Neuron (in vitro differentiated cells): ENCODE measurements around the gene CDH1.

ENCODE experiments used
- H2AFZ ChIP-seq: one replicate; pipeline ENCODE4 v1.6.1; 2013; ENCODE audit warnings: low read depth, mild to moderate bottlenecking, inconsistent platforms, low read length, moderate library complexity
- H3K27me3 ChIP-seq: one replicate; pipeline ENCODE4 v1.6.1; 2013; ENCODE audit warnings: low read length; ENCODE audit not compliant: insufficient read depth
- H3K36me3 ChIP-seq: one replicate; pipeline ENCODE4 v1.6.1; 2013; ENCODE audit warnings: low read length; ENCODE audit not compliant: insufficient read depth
- H3K4me1 ChIP-seq: one replicate; pipeline ENCODE4 v1.6.1; 2013; ENCODE audit warnings: low read length; ENCODE audit not compliant: insufficient read depth
- H3K4me3 ChIP-seq: 2 replicates; pipeline ENCODE4 v1.5.1; 2013; ENCODE audit warnings: mild to moderate bottlenecking, low read length, moderate library complexity
- H3K9me3 ChIP-seq: one replicate; pipeline ENCODE4 v1.6.1; 2013; ENCODE audit warnings: low read length

CDH1 gene

DNA sequence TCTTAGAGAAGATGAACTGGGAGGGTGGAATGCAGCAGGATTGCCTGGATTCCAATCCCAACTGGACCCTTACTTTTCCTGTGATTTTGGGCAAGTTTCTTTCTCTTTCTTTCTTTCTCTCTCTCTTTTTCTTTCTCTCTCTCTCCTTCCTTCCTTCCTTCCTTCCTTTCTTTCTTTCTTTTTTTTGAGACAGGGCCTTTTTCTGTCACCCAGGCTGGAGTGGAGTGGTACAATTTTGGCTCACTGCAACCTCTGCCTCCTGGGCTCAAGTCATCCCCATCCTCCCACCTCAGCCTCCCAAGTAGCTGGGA, 20.5 kb downstream of the CDH1 start:
- Histone ChIP-seq H2AFZ (no peak overlapping the region), H3K4me1 (peaks cover 10% of the 10 kb centered on the region), H3K27me3 (no peaks in the 10 kb centered on the region), H3K9me3 (no peaks in the 10 kb centered on the region), H3K36me3 (no peaks in the 10 kb centered on the region), H3K4me3 (no peak overlapping the region)

DNA sequence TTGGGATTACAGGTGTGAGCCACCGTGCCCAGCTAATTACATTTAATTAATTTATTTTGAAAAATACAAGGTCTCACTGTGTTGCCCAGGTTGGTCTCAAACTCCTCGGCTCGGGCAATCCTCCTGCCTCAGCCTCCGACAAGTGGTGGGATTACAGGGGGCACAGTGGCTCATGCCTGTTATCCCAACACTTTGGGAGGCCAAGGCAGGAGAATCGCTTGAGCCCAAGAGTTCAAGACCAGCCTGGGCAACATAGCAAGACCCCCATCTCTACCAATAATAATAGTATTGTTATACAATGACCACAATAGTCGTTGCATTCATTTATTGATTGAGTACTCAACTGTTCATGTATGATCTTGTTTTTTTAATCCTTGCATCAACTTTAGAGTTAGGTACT, 22.0 kb downstream of the CDH1 start:
- Histone ChIP-seq H3K4me3 (no peak overlapping the region), H3K9me3 (no peaks in the 10 kb centered on the region), H3K36me3 (no peaks in the 10 kb centered on the region), H2AFZ (no peak overlapping the region), H3K4me1 (peaks cover 10% of the 10 kb centered on the region), H3K27me3 (peaks cover 3% of the 10 kb centered on the region)

DNA sequence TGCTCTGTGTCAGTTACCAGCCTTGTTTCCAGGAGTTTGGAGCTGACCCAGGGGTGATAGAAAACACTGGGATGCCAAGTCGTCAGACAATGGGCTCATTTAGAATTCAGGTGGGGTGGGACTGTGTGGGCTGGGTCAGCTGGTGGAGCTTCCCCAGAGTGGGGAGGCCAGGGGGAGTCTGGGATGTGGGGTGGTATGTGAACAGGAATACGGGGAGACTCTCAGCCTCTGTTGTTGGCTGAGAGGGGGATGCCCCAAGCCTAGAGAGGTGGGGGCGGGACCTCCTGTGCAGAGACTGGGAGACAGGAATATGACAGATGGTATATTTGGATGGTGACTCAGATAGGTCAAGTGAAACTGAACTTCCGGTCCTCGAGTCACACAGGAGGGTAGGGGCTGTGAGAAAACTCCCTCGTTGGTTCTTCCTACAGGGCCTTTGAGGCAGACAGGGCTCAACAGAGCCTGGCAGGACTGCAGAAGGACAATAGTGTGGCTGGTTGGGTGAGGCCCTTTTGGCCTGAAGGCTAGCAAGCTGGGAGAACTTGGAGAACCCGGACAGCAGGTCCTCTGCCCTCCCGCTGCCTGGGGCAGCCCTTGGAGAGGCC, 23.7 kb downstream of the CDH1 start:
- Histone ChIP-seq H3K4me1 (peaks cover 10% of the 10 kb centered on the region), H3K9me3 (no peaks in the 10 kb centered on the region), H3K36me3 (no peaks in the 10 kb centered on the region), H3K27me3 (peaks cover 3% of the 10 kb centered on the region), H2AFZ (no peak overlapping the region), H3K4me3 (no peak overlapping the region)

DNA sequence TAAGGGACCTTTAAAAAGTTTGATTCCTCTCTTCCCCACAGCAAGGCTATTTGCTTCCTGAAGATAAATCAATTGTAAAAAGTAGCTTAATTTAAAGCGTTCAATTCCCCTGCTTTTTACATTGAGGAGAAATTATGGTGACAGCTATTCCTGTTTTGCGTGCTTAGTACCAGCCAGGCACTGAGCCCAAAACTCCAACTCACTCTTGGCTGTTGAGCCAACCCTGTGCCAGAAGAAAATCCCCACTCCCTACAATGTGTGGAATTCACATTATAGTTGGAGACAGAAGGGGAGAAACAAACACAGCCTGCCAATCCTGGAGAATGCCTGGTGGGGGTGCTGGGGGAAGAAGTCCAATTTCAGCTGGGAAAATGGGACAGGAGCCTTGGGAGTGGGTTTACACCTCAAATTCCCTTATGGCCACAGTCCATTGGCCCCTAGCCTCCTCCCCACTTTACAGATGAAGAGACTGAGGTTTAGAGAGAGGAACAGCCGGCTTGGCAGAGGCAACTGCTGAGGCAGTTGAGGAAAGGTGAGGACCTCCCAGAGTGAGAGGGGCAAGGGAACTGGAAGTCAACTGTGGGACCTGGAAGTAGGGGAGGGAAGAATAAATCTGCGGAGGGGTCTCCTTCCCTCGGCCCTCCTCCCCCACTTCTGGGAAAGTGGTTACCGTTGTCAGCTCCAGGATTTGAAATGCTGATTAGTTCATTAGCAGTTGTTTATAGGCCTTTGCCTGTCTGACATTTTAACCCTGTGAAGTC, 26.1 kb downstream of the CDH1 start:
- Histone ChIP-seq H3K27me3 (peaks cover 3% of the 10 kb centered on the region), H3K36me3 (no peaks in the 10 kb centered on the region), H2AFZ (no peak overlapping the region), H3K4me3 (no peak overlapping the region), H3K4me1 (peaks cover 10% of the 10 kb centered on the region), H3K9me3 (no peaks in the 10 kb centered on the region)

DNA sequence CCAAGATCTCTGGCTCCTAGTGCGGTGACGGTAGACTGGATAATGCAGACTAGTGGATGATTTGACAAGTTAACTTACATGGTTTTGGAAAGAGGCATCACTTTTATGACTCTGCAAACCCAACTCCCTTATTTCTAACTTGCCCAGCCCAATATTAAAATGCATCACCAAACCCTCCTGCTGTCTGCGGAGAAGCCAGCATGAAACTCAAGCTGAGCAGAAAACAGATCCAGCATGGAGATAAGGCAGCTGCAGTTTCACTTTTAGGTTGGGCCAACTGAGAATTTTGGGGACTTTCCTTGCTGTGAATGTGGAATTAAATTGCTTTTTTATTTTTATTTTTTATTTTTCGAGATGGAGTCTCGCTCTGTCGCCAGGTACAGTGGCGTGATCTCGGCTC, 27.8 kb downstream of the CDH1 start:
- H3K27me3 ChIP-seq = peaks cover 3% of the 10 kb centered on the region
- no peaks in the 10 kb centered on the region for H3K9me3 ChIP-seq
- peaks cover 10% of the 10 kb centered on the region for H3K4me1 ChIP-seq
- H2AFZ ChIP-seq = no peak overlapping the region
- H3K4me3 ChIP-seq = no peak overlapping the region
- H3K36me3 ChIP-seq = no peaks in the 10 kb centered on the region

DNA sequence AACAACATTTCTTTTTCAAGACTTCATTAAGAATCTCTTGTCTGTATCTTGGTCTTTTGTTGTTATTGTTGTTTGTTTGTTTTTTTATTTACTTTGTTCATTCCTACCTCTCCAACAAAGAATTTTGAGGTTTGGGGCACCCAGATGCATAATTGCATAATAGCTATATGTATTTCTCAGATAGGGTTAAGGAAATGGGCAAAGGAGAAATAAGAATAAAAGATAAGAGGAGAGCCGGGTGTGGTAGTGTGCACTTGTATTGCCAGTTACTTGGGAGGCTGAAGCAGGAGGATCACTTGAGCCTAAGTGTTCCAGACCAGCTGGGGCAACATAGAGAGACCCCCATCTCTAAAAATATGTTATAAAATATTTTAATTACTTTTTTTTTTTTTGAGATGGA, 30.5 kb downstream of the CDH1 start:
- H3K27me3 ChIP-seq = peaks cover 3% of the 10 kb centered on the region
- no peak overlapping the region for H2AFZ ChIP-seq
- H3K4me3 ChIP-seq = no peak overlapping the region
- no peaks in the 10 kb centered on the region for H3K9me3 ChIP-seq
- H3K4me1 ChIP-seq = no peaks in the 10 kb centered on the region
- no peaks in the 10 kb centered on the region for H3K36me3 ChIP-seq

DNA sequence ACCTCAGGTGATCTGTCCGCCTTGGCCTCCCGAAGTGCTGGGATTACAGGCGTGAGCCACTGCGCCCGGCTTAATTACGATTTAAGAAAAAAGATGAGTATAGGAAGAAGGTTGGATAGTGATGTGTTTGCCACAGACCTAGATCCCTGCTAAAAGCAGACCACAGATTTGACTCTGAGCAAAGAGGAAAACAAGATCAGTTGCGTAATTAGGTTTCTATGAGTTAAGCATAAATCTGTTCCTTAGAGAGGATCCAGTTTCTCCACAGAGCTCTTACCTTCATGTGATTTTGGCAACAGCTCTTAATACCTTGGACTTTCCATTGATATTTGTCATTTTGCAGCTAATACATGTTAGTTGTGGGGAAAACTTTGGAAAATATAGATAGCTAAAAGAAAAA, 31.1 kb downstream of the CDH1 start:
- Histone ChIP-seq H2AFZ (no peak overlapping the region), H3K4me1 (no peaks in the 10 kb centered on the region), H3K4me3 (no peak overlapping the region), H3K36me3 (no peaks in the 10 kb centered on the region), H3K27me3 (peaks cover under 1% of the 10 kb centered on the region), H3K9me3 (no peaks in the 10 kb centered on the region)

DNA sequence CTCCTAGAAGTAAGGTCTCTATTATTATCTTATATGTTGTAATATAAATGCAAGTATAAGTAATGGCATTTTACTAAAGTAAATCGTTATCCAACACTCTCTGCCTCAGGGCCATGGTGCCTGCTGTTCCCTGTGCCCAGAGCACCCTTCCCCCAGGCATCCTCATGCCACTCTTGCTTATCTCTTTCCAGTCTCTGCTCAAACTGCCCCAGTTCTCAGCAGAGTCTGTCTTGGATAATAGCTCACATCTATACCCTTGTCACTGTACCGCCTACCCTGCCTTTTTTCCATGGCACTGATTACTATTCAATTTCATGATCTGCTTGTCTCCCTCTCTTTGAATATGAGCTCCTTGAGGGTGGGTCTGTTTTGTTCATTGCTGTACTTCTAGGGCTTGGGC, 31.7 kb downstream of the CDH1 start:
- Histone ChIP-seq H3K4me1 (no peaks in the 10 kb centered on the region), H3K4me3 (no peak overlapping the region), H3K27me3 (no peaks in the 10 kb centered on the region), H3K9me3 (no peaks in the 10 kb centered on the region), H3K36me3 (no peaks in the 10 kb centered on the region), H2AFZ (no peak overlapping the region)

DNA sequence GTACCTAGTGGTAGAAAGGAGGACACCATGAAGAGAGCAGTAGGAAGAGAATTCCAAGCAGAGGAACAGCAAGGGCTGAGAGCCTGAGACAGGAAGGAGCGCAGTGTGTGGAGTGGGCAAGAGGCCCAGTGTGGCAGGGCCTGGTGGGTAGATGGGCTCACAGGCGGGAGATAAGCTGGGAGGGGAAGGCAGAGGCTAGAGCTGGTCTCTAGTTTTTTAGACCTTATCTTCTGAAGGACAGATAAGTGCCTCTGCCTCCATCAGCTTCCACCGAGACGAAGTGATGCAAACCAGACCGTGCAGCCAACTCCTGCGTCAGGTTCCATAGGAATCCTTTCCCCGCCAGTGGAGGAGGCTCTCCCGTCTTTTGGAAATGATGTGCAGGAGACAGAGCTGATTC, 33.6 kb downstream of the CDH1 start:
- H3K27me3 ChIP-seq = no peaks in the 10 kb centered on the region
- no peaks in the 10 kb centered on the region for H3K4me1 ChIP-seq
- no peaks in the 10 kb centered on the region for H3K9me3 ChIP-seq
- no peaks in the 10 kb centered on the region for H3K36me3 ChIP-seq
- H3K4me3 ChIP-seq = no peak overlapping the region
- no peak overlapping the region for H2AFZ ChIP-seq

DNA sequence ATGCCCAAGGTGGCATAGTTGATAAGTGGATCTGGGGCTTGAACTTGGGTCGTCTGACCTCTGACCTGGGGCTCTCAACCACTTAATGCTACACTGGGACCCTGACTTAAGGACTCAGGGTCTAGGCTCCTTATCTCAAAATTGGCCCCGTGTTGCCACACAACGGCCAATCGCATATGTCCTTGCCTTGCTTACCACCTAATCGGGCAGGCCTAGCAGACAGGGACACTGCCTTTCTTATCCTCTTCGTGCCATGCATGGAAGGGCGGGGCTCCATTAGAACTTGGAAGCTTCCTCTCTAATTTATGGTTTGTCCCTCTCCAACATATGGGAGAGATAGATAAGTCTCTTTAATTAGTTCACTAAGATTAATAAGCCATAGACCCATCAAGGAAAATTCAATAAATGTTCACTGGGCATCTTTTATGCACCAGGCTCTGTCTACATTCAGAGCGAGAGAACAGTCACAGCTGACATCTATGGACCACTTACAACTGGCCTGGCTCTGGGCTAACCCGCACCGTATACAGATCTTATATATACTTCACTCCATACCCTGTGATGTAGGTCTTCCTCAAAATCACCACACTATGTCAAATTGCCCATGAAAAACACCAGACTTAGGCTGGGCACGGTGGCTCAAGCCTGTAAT, 35.1 kb downstream of the CDH1 start:
- Histone ChIP-seq H3K27me3 (no peaks in the 10 kb centered on the region), H3K36me3 (no peaks in the 10 kb centered on the region), H3K4me1 (no peaks in the 10 kb centered on the region), H3K9me3 (no peaks in the 10 kb centered on the region), H3K4me3 (no peak overlapping the region), H2AFZ (no peak overlapping the region)

DNA sequence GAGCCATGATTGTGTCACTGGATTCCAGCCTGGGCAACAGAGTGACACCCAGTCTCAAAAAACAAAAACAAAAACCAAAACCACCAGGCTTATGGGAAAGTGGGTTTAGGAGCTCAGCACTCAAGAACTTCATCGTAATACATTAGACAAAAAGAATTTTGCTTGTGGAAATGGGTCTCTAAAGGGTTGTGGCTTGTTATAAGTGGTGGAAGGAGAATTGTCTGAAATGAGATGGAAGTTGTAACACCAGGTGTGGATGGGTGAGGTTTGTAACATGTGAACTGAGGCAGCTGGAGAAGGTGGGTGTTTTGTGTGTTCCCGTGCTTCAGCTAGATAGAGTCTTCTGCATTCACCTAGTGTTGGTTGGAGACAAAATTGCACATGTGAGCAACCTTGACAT, 35.8 kb downstream of the CDH1 start:
- Histone ChIP-seq H3K9me3 (no peaks in the 10 kb centered on the region), H3K36me3 (no peaks in the 10 kb centered on the region), H3K4me3 (no peak overlapping the region), H3K4me1 (no peaks in the 10 kb centered on the region), H3K27me3 (no peaks in the 10 kb centered on the region), H2AFZ (no peak overlapping the region)

DNA sequence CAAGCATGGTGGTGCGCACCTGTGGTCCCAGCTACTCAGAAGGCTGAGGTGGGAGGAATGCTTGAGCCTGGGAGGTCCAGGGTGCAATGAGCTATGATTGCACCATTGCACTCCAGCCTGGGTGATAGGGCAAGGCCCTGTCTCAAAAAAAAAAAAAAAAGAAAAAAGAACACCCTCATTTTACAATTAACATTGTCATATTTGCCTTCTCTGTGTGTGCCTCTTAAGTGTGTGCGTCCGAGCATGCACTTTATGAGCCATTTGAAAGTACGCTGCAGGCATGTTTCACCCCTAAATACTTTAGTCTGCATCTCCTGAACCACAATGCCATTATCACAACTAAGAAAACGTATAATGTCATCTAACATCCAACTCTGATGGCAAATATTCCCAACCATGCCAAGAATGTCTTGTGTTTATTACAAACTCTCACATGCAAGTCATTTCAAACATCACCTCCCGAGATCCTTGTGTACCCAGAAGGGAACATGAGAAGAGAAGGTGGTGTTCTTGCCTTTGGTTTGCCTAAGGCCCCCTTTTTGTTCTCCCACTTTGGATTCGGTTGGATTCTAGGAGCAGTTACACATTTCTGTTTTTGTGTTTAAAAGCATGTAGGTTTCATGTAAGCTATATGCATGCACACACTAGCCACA, 38.0 kb downstream of the CDH1 start:
- no peaks in the 10 kb centered on the region for H3K9me3 ChIP-seq
- H2AFZ ChIP-seq = no peak overlapping the region
- peaks cover 5% of the 10 kb centered on the region for H3K27me3 ChIP-seq
- H3K4me1 ChIP-seq = no peaks in the 10 kb centered on the region
- H3K36me3 ChIP-seq = no peaks in the 10 kb centered on the region
- no peak overlapping the region for H3K4me3 ChIP-seq

DNA sequence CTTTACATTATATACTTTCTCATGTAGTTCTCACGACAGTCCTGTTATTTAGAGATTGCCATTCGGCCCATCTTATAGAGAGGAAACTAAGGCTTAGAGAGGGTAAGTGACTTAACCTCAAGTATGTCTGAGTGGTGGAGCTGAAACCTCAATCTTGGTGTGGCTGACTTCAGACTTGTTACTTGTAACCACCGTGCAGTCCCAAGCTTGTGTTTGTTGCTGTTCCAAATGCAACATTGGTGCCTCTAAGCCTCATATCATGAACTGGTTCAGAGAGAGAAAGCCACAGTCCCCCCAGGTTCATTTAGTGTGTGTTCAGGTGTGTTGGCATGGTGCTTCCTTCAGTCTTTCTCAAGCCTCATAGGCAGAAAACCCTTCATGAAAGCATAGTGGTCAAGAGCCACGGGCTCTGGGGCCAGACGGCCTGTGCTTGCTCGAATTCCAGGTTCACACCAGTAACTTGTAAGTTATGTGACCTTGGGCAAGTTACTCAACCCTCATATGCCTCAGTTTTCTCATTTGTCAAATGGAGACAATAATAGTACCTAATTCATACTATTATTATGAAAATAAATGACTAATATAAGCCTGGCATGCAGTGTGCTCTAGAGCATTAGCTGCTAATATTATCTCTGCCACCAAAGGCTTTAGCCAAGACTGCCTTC, 39.9 kb downstream of the CDH1 start:
- H2AFZ ChIP-seq = no peak overlapping the region
- peaks cover 7% of the 10 kb centered on the region for H3K4me1 ChIP-seq
- no peaks in the 10 kb centered on the region for H3K9me3 ChIP-seq
- no peaks in the 10 kb centered on the region for H3K36me3 ChIP-seq
- H3K27me3 ChIP-seq = peaks cover 5% of the 10 kb centered on the region
- H3K4me3 ChIP-seq = no peak overlapping the region
